NCI-H1092 treated with DMSO at 0.1 percent for 48 hours (cell line): ENCODE measurements around the gene ANKRD36.
"Not testable (repeated sequence)": the region's sequence is repeated elsewhere in the genome, so short reads cannot be mapped to it uniquely, and the experiment has no call there.

Source experiments
- DNase-seq: peaks from one replicate; lab custom pipeline; 2025; lab: John Stamatoyannopoulos, UW

Gene ANKRD36

GRCh38 chr2:97293687-97294086 is 180.7 kb downstream of the ANKRD36 start:
- not testable (repeated sequence) for DNase-seq
